Tibial artery (tissue), 4 donors: ENCODE measurements around the gene SLC28A1.
A peak's percentile ranks its signal among the peaks of the same experiment; 100 is the strongest.
"Not testable (repeated sequence)": the region's sequence is repeated elsewhere in the genome, so short reads cannot be mapped to it uniquely, and the experiment has no call there.

ENCODE experiments used
- DNase-seq, 2 donors: peaks; one replicate each; pipeline ENCODE4 v3.0.0-alpha.2; 2019
- H3K27ac ChIP-seq, 2 donors: fragments of 200-600 bp; sonication (generic) in 1 of 2; 1 replicate in 1 of 2; 2 replicates in 1 of 2; pipeline ENCODE4 v1.5.1; 2018 to 2019; ENCODE audit warnings: mild to moderate bottlenecking in 1 of 2
- H3K27me3 ChIP-seq, 2 donors: fragments of 200-600 bp; sonication (generic) in 1 of 2; one replicate each; pipeline versions ENCODE4 v1.5.1 to v1.6.0; 2016 to 2019
- H3K36me3 ChIP-seq, 3 donors: fragments of 200-600 bp; sonication (generic) in 2 of 3; one replicate each; pipeline ENCODE4 v1.5.1; 2016 to 2019; ENCODE audit warnings: mild to moderate bottlenecking in 2 of 3
- H3K4me1 ChIP-seq, 4 donors: fragments of 200-600 bp; sonication (generic) in 2 of 4; 1 replicate in 3 of 4; 2 replicates in 1 of 4; pipeline ENCODE4 v1.5.1; 2016 to 2019
- H3K4me3 ChIP-seq, 2 donors: fragments of 200-600 bp; sonication (generic) in 1 of 2; 1 replicate in 1 of 2; 2 replicates in 1 of 2; pipeline ENCODE4 v1.5.1; 2018 to 2019; ENCODE audit warnings: mild to moderate bottlenecking in 2 of 2
- H3K9me3 ChIP-seq, 3 donors: fragments of 200-600 bp; sonication (generic) in 1 of 3; one replicate each; pipeline ENCODE4 v1.5.1; 2016 to 2019
- intact Hi-C: fragments of 100-400 bp; cut with DNase I; formaldehyde crosslinking; loops from one replicate; pipeline ENCODE4 v1.15.0; 2023; ENCODE audit warnings: low total_unique reads
- TF ChIP-seq, protein P1 (sequence below), 2 experiments: fragments of 200-600 bp in 1 of 2; fragments of 450-650 bp in 1 of 2; IDR thresholded peaks; one replicate each; pipeline ENCODE4 v1.5.1; 2017 to 2019; ENCODE audit warnings: antibody characterized with exemption in 2 of 2, mild to moderate bottlenecking in 1 of 2, moderate library complexity in 1 of 2

The SLC28A1 gene

DNA sequence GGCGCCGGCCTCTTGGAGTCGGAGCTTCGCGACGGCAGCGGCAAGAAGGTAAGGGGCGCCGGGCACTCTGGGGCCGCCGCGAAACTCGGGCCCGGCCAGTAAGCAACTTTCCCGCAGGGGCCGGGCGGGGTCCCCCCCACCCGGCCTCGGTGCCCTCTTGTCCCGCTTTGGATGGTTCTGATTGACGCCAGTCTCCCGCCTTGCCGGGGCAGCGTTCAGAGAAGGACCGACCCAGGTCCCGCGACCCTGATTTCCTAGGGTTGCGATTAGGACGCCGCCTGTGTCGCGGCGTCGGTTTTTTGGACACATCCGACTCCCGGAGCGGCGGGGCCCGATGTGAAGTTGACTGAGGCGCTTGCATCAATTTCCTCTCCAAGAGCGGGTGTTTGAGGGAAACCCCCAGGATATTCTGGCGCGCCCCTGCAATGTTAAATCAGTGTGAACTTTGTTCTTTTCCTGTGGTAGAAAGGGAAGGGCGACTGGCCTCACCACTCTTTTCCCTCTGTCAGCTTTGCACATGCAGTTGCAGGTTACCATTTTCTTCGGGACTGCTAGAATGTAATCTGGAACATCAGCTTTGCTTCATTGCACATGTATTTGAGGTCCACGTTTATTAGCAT is 97.9 kb downstream of the SLC28A1 start:
- peak; percentile 39 to 68 for DNase-seq
- H3K27ac ChIP-seq = peak overlapping the region; percentile 92 to 93
- H3K9me3 ChIP-seq = no peaks in the 10 kb centered on the region
- peak overlapping the region; percentile 77 to 93 for H3K4me3 ChIP-seq
- no peaks in the 10 kb centered on the region for H3K27me3 ChIP-seq
- intact Hi-C loops = no loop called here
- TF ChIP-seq, protein P1, sequence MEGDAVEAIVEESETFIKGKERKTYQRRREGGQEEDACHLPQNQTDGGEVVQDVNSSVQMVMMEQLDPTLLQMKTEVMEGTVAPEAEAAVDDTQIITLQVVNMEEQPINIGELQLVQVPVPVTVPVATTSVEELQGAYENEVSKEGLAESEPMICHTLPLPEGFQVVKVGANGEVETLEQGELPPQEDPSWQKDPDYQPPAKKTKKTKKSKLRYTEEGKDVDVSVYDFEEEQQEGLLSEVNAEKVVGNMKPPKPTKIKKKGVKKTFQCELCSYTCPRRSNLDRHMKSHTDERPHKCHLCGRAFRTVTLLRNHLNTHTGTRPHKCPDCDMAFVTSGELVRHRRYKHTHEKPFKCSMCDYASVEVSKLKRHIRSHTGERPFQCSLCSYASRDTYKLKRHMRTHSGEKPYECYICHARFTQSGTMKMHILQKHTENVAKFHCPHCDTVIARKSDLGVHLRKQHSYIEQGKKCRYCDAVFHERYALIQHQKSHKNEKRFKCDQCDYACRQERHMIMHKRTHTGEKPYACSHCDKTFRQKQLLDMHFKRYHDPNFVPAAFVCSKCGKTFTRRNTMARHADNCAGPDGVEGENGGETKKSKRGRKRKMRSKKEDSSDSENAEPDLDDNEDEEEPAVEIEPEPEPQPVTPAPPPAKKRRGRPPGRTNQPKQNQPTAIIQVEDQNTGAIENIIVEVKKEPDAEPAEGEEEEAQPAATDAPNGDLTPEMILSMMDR (IDR thresholded peaks at IDR 0.05) = no peak
- no peaks in the 10 kb centered on the region for H3K36me3 ChIP-seq
- peaks cover 0 to 45% (median 16%) of the 10 kb centered on the region in 4 donors for H3K4me1 ChIP-seq

DNA sequence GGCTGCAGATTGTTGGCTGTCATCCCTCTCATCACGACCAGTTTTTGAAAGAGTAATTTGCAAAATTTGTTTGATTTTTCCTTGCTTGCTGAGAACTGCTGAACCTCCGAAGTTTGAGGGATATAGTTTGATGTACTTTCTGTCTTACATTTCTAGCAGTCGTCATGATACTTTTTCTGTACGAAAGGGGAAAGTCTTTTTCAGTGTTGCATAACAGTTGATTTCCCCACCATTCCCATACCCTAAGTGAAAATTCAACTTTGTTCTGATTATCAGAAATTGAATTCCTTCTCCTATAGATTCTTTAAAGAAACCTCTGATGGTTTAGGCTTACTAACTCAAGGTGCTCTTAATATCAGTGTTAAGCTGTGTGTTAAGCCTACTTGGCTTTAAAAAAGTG is 98.8 kb downstream of the SLC28A1 start:
- DNase-seq = no peak
- TF ChIP-seq, protein P1 (IDR thresholded peaks at IDR 0.05) = no peak
- Histone ChIP-seq H3K27ac (peak overlapping the region in 1 of 2 donors; percentile 92), H3K27me3 (no peaks in the 10 kb centered on the region), H3K4me3 (peak overlapping the region; percentile 77 to 93), H3K9me3 (no peaks in the 10 kb centered on the region), H3K36me3 (no peaks in the 10 kb centered on the region), H3K4me1 (peaks cover 0 to 45% (median 18%) of the 10 kb centered on the region in 4 donors)
- intact Hi-C loops = no loop called here

DNA sequence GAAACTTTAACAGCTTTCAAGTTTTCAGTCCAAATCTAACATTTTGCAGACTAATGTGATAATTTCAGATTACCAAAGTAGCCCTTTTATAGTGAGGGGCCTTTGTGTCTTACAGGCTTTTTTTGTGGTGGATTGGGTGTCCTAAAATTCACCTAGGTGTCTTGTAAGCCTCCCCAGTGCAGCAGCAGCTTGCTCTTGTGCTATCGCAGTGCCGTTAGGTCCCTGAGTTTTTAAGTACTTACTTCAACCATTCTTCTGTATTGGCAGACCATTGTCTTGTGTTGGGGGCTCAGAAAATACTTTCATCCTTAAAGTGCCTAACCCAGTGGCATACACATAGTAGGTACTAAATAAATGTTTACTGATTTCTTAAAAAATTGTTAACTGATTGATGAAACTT is 99.2 kb downstream of the SLC28A1 start:
- intact Hi-C loops = no loop called here
- H3K4me3 ChIP-seq = peak overlapping the region; percentile 77 to 93
- peaks cover 0 to 48% (median 20%) of the 10 kb centered on the region in 4 donors for H3K4me1 ChIP-seq
- no peak overlapping the region for H3K27ac ChIP-seq
- H3K27me3 ChIP-seq = no peaks in the 10 kb centered on the region
- TF ChIP-seq, protein P1 (IDR thresholded peaks at IDR 0.05) = no peak
- H3K9me3 ChIP-seq = no peaks in the 10 kb centered on the region
- no peaks in the 10 kb centered on the region for H3K36me3 ChIP-seq
- no peak for DNase-seq

DNA sequence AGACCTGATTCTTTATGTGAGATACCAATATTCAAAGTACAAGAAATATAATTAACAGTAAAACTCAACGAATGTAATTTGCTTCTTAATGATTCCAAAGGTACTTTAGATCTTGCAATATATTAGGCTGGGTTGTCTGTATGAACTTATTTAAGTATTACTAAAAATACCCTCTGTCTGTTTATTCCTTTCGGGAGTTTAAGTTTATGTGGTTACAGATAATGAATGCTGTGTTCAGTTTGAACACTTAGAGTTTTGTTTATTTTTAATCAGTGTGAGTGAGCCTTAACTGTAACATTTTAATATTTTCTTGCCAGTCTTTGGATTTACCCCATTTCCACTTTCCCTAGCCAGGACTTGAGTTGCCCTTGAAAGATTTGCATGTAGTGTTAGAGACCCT is 100.7 kb downstream of the SLC28A1 start:
- peaks cover 0 to 54% (median 17%) of the 10 kb centered on the region in 4 donors for H3K4me1 ChIP-seq
- no peaks in the 10 kb centered on the region for H3K27me3 ChIP-seq
- intact Hi-C loops = no loop called here
- H3K36me3 ChIP-seq = no peaks in the 10 kb centered on the region
- H3K4me3 ChIP-seq = no peak overlapping the region
- TF ChIP-seq, protein P1 (IDR thresholded peaks at IDR 0.05) = no peak
- no peak overlapping the region for H3K27ac ChIP-seq
- no peaks in the 10 kb centered on the region for H3K9me3 ChIP-seq
- DNase-seq = no peak

DNA sequence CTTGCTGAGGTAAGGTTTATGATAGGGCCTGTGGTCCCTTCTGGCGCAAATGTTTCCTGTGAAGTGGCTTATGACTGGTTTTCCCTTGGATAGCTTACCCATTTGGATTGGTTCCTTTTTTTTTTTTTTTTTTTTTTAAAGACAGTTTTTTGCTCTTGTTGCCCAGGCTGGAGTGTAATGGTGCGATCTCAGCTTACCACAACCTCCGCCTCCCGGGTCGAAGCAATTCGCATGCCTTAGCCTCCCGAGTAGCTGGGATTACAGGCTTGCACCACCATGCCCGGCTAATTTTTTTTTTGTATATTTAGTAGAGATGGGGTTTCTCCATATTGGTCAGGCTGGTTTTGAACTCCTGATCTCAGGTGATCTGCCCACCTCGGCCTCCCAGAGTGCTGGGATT is 102.9 kb downstream of the SLC28A1 start:
- H3K27me3 ChIP-seq, intact Hi-C loops, H3K36me3 ChIP-seq, H3K27ac ChIP-seq, H3K4me3 ChIP-seq, H3K9me3 ChIP-seq, DNase-seq: not testable (repeated sequence)
- H3K4me1 ChIP-seq = peaks cover 0 to 69% (median 23%) of the 10 kb centered on the region in 4 donors

DNA sequence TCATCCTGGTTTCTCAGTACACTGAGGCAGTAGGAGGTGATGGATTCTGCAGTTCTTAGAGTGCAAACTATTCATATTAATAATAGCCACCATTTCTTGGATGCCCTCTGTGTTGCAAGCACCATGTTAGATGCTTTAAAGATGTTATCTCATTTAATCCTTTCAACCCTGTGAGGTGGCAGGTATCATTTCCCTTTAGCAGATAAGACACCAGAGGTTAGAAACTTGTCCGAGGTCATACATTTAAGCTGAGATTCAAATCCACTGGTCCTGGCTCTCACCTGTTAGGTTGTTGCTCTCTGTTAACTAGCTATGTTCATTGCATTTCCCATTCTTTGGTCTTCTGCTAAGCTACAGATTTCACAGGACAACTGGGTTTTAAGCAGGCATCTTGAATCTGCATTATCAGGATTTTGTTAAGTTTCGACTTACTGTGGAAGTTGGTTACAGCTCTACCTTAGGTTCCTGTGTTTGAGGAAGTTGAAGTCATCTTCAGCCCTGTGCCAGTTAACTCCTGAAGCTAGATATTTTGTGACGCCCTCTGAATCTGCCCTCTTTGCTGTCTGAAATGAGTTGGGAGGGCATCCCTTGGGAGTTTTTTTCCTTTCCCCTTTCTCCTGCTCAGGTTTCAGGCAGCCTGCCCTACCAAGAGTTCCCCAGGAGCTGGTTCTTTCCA is 103.6 kb downstream of the SLC28A1 start:
- DNase-seq = no peak
- intact Hi-C loops = no loop called here

More for the DNA sequence above, 103.6 kb downstream of the SLC28A1 start:
- H3K36me3 ChIP-seq = no peaks in the 10 kb centered on the region
- TF ChIP-seq, protein P1 (IDR thresholded peaks at IDR 0.05) = no peak
- H3K9me3 ChIP-seq = no peaks in the 10 kb centered on the region
- H3K4me1 ChIP-seq = peaks cover 0 to 72% (median 22%) of the 10 kb centered on the region in 4 donors
- no peaks in the 10 kb centered on the region for H3K27me3 ChIP-seq
- H3K4me3 ChIP-seq = no peak overlapping the region
- H3K27ac ChIP-seq = no peak overlapping the region
